Astrocyte (in vitro differentiated cells and primary cell): Measurements from ENCODE around the gene MGAT5. TPM values are rescaled to one million over a fixed set of nuclear protein-coding genes. Genes with fewer than 3 reads are reported as not detected.

Experiments
- DNase-seq: peaks from one replicate; pipeline ENCODE4 v3.0.0-alpha.2; 2010; ENCODE audit warnings: low read depth
- FAIRE-seq: peaks from 2 replicates; lab custom pipeline; 2011; peaks lifted over from hg19 to GRCh38; lab: Jason Lieb, UNC
- H2AFZ ChIP-seq: 2 replicates; pipeline ENCODE4 v1.6.0; 2012; ENCODE audit warnings: low read depth, low read length, inconsistent platforms
- H3K27ac ChIP-seq: 2 replicates; pipeline ENCODE4 v1.5.1; 2011; ENCODE audit warnings: low read depth, low read length, inconsistent platforms
- H3K27me3 ChIP-seq: 2 replicates; pipeline ENCODE4 v1.6.0; 2011; ENCODE audit warnings: low read length, inconsistent platforms; ENCODE audit not compliant: insufficient read depth
- H3K36me3 ChIP-seq: 2 replicates; pipeline ENCODE4 v1.5.1; 2011; ENCODE audit warnings: low read length, inconsistent platforms; ENCODE audit not compliant: insufficient read depth
- H3K4me1 ChIP-seq: 2 replicates; pipeline ENCODE4 v1.5.1; 2011; ENCODE audit warnings: low read length, inconsistent platforms; ENCODE audit not compliant: insufficient read depth
- H3K4me2 ChIP-seq: 2 replicates; pipeline ENCODE4 v1.6.0; 2012; ENCODE audit warnings: low read length, inconsistent platforms
- H3K4me3 ChIP-seq: 2 replicates; pipeline ENCODE4 v1.5.1; 2011; ENCODE audit warnings: low read depth, mild to moderate bottlenecking, low read length, inconsistent platforms; ENCODE audit not compliant: insufficient read depth
- H3K79me2 ChIP-seq: 2 replicates; pipeline ENCODE4 v1.6.0; 2012; ENCODE audit warnings: mild to moderate bottlenecking, low read length, inconsistent platforms; ENCODE audit not compliant: insufficient read depth
- H3K9ac ChIP-seq: 2 replicates; pipeline ENCODE4 v1.6.0; 2012; ENCODE audit warnings: mild to moderate bottlenecking, low read length, inconsistent platforms
- H3K9me3 ChIP-seq: 2 replicates; pipeline ENCODE4 v1.5.1; 2012; ENCODE audit warnings: low read depth, mild to moderate bottlenecking, low read length, inconsistent platforms; ENCODE audit not compliant: insufficient read depth
- H4K20me1 ChIP-seq: 2 replicates; pipeline ENCODE4 v1.6.0; 2012; ENCODE audit warnings: low read length, inconsistent platforms; ENCODE audit not compliant: insufficient read depth
- H3K27ac Mint-ChIP-seq: one replicate; pipeline ENCODE4 v1.8.0; 2021; ENCODE audit warnings: mild to moderate bottlenecking, mixed read lengths; ENCODE audit not compliant: unreplicated experiment
- H3K27me3 Mint-ChIP-seq: one replicate; pipeline ENCODE4 v1.8.0; 2021; ENCODE audit warnings: low read depth, mixed read lengths; ENCODE audit not compliant: unreplicated experiment
- H3K36me3 Mint-ChIP-seq: one replicate; pipeline ENCODE4 v1.8.0; 2021; ENCODE audit warnings: low read depth, mixed read lengths; ENCODE audit not compliant: unreplicated experiment
- H3K4me1 Mint-ChIP-seq: one replicate; pipeline ENCODE4 v1.8.0; 2021; ENCODE audit warnings: low read depth, mixed read lengths; ENCODE audit not compliant: unreplicated experiment
- H3K4me3 Mint-ChIP-seq: one replicate; pipeline ENCODE4 v1.8.0; 2021; ENCODE audit warnings: mild to moderate bottlenecking, moderate library complexity, mixed read lengths; ENCODE audit not compliant: unreplicated experiment
- H3K9me3 Mint-ChIP-seq: one replicate; pipeline ENCODE4 v1.8.0; 2021; ENCODE audit warnings: mild to moderate bottlenecking, mixed read lengths; ENCODE audit not compliant: unreplicated experiment
- EZH2 ChIP-seq: IDR thresholded peaks from 2 replicates; pipeline ENCODE4 v1.6.1; 2012; ENCODE audit warnings: mild to moderate bottlenecking, low read length, inconsistent platforms; ENCODE audit not compliant: insufficient read depth
- total RNA-seq: library from RNA; stranded (reverse); gene quantifications from 2 replicates; pipeline ENCODE4 v1.2.1, GENCODE V29; 2021
- TF ChIP-seq, protein P1 (sequence below): IDR thresholded peaks from 2 replicates; pipeline ENCODE4 v1.5.1; 2011; ENCODE audit warnings: low read depth, mild to moderate bottlenecking, inconsistent platforms, low read length, moderate library complexity; ENCODE audit not compliant: insufficient read depth

MGAT5 gene
- total RNA-seq, 1 donor from 2014 or later, result 80.2 TPM

DNA sequence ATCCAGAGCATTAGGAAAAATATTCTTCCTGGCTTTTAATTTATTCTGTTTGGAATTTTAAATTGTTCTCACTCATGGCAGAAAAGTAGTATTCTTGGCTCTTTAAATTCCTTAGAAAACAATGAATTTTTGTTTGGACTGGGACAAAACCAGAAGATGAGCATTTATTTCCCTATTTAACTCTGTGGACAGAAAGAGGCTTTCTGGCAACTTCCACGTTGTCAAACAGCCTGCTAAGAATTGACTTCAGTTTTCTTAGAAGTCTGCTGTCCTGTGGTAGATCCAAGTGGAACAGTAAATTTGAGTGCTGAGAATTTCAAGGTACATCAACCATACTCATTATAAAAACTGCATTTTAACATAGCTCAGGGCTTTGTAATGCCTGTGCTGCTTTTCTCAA, 83.8 kb downstream of the MGAT5 start:
- H3K4me3 Mint-ChIP-seq, result no peak overlapping the region
- TF ChIP-seq EZH2, result no peak
- TF ChIP-seq, protein P1, sequence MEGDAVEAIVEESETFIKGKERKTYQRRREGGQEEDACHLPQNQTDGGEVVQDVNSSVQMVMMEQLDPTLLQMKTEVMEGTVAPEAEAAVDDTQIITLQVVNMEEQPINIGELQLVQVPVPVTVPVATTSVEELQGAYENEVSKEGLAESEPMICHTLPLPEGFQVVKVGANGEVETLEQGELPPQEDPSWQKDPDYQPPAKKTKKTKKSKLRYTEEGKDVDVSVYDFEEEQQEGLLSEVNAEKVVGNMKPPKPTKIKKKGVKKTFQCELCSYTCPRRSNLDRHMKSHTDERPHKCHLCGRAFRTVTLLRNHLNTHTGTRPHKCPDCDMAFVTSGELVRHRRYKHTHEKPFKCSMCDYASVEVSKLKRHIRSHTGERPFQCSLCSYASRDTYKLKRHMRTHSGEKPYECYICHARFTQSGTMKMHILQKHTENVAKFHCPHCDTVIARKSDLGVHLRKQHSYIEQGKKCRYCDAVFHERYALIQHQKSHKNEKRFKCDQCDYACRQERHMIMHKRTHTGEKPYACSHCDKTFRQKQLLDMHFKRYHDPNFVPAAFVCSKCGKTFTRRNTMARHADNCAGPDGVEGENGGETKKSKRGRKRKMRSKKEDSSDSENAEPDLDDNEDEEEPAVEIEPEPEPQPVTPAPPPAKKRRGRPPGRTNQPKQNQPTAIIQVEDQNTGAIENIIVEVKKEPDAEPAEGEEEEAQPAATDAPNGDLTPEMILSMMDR, result no peak
- H3K27ac ChIP-seq, result no peak overlapping the region
- H3K4me3 ChIP-seq, result no peak overlapping the region
- H3K9me3 Mint-ChIP-seq, result no peaks in the 10 kb centered on the region
- H3K36me3 ChIP-seq, result no peaks in the 10 kb centered on the region
- H3K27me3 Mint-ChIP-seq, result no peaks in the 10 kb centered on the region
- DNase-seq (no peak), FAIRE-seq (no peak)
- no peak overlapping the region for H2AFZ ChIP-seq
- no peaks in the 10 kb centered on the region for H3K79me2 ChIP-seq
- no peaks in the 10 kb centered on the region for H4K20me1 ChIP-seq
- H3K4me2 ChIP-seq, result no peak overlapping the region
- H3K9ac ChIP-seq, result no peak overlapping the region
- H3K27me3 ChIP-seq, result no peaks in the 10 kb centered on the region
- no peaks in the 10 kb centered on the region for H3K4me1 ChIP-seq
- H3K4me1 Mint-ChIP-seq, result no peaks in the 10 kb centered on the region
- peaks cover 12% of the 10 kb centered on the region for H3K36me3 Mint-ChIP-seq
- no peak overlapping the region for H3K27ac Mint-ChIP-seq
- H3K9me3 ChIP-seq, result no peaks in the 10 kb centered on the region

- Histone ChIP-seq H3K9me3 (no peaks in the 10 kb centered on the region), H3K27me3 (no peaks in the 10 kb centered on the region), H3K79me2 (no peaks in the 10 kb centered on the region), H4K20me1 (no peaks in the 10 kb centered on the region), H3K9ac (no peak overlapping the region), H3K4me2 (no peak overlapping the region), H3K4me3 (no peak overlapping the region), H2AFZ (no peak overlapping the region), H3K4me1 (no peaks in the 10 kb centered on the region), H3K36me3 (no peaks in the 10 kb centered on the region), H3K27ac (no peak overlapping the region)
- no peak for TF ChIP-seq EZH2
- TF ChIP-seq, protein P1, result no peak
- no peak overlapping the region for H3K4me3 Mint-ChIP-seq
- H3K36me3 Mint-ChIP-seq, result peaks cover 12% of the 10 kb centered on the region
- no peaks in the 10 kb centered on the region for H3K4me1 Mint-ChIP-seq
- H3K27me3 Mint-ChIP-seq, result no peaks in the 10 kb centered on the region
- FAIRE-seq, result no peak
- no peak overlapping the region for H3K27ac Mint-ChIP-seq
- H3K9me3 Mint-ChIP-seq, result no peaks in the 10 kb centered on the region
- no peak for DNase-seq
Observed at GRCh38 chr2:134338208-134338607, 84.3 kb downstream of the MGAT5 start.

GRCh38 chr2:134341476-134341875, 87.6 kb downstream of the MGAT5 start:
- Histone ChIP-seq H3K4me3 (no peak overlapping the region), H3K36me3 (no peaks in the 10 kb centered on the region), H2AFZ (no peak overlapping the region), H3K79me2 (no peaks in the 10 kb centered on the region), H3K27me3 (no peaks in the 10 kb centered on the region), H4K20me1 (no peaks in the 10 kb centered on the region), H3K4me2 (no peak overlapping the region), H3K9me3 (no peaks in the 10 kb centered on the region), H3K4me1 (no peaks in the 10 kb centered on the region), H3K27ac (no peak overlapping the region), H3K9ac (no peak overlapping the region)
- H3K4me3 Mint-ChIP-seq, result no peak overlapping the region
- H3K4me1 Mint-ChIP-seq, result no peaks in the 10 kb centered on the region
- H3K27me3 Mint-ChIP-seq, result no peaks in the 10 kb centered on the region
- no peak overlapping the region for H3K27ac Mint-ChIP-seq
- H3K36me3 Mint-ChIP-seq, result peaks cover 12% of the 10 kb centered on the region
- no peaks in the 10 kb centered on the region for H3K9me3 Mint-ChIP-seq
- no peak for FAIRE-seq
- TF ChIP-seq EZH2, result no peak
- TF ChIP-seq, protein P1, result no peak
- DNase-seq, result no peak
